Sigmoid colon (tissue), 7 donors: ENCODE data around the gene SFRP2. TPM values are rescaled to one million over a fixed set of nuclear protein-coding genes. Genes with fewer than 3 reads are reported as not detected.

ENCODE experiments used
- DNase-seq: peaks from one replicate; pipeline ENCODE4 v3.0.0-alpha.2; 2019
- H3K27ac ChIP-seq, 4 donors: fragments of 200-600 bp; sonication (generic); one replicate each; pipeline ENCODE4 v1.5.1; 2016 to 2019; ENCODE audit warnings: mild to moderate bottlenecking in 1 of 4
- H3K27me3 ChIP-seq, 3 donors: fragments of 200-600 bp; sonication (generic); one replicate each; pipeline ENCODE4 v1.5.1; 2019; ENCODE audit warnings: mild to moderate bottlenecking in 1 of 3
- H3K36me3 ChIP-seq, 4 donors: fragments of 200-600 bp; sonication (generic); one replicate each; pipeline ENCODE4 v1.5.1; 2016 to 2019
- H3K4me1 ChIP-seq, 4 donors: fragments of 200-600 bp; sonication (generic); one replicate each; pipeline ENCODE4 v1.5.1; 2017 to 2019
- H3K4me3 ChIP-seq, 4 donors: fragments of 200-600 bp; sonication (generic); one replicate each; pipeline ENCODE4 v1.5.1; 2017 to 2019; ENCODE audit warnings: mild to moderate bottlenecking in 2 of 4, moderate library complexity in 1 of 4
- H3K9me3 ChIP-seq, 4 donors: fragments of 200-600 bp in 3 of 4; sonication (generic) in 3 of 4; one replicate each; pipeline versions ENCODE4 v1.5.1 to v1.6.1; 2013 to 2019
- EP300 ChIP-seq, 4 donors: sonication (generic); formaldehyde crosslinking; IDR thresholded peaks; one replicate each; pipeline ENCODE4 v1.6.1; 2017; ENCODE audit warnings: antibody characterized with exemption in 4 of 4
- POLR2A ChIP-seq, 2 donors: fragments of 450-650 bp; IDR thresholded peaks; one replicate each; pipeline ENCODE4 v1.6.1; 2016; ENCODE audit warnings: antibody characterized with exemption in 2 of 2, mild to moderate bottlenecking in 2 of 2, moderate library complexity in 2 of 2
- POLR2AphosphoS5 ChIP-seq, 4 donors: sonication (generic); formaldehyde crosslinking; IDR thresholded peaks; one replicate each; pipeline ENCODE4 v1.6.1; 2017; ENCODE audit warnings: antibody characterized with exemption in 4 of 4
- WGBS, 2 donors: extraction: QIAGEN DNeasy Blood & Tissue Kit; methylation state at CpG; one replicate each; pipeline ENCODE4 v1.1.7; 2013; 5-methylcytosine and 5-hydroxymethylcytosine counted together
- intact Hi-C: fragments of 100-400 bp; cut with DNase I; formaldehyde crosslinking; loops from one replicate; pipeline ENCODE4 v1.15.1; 2023
- polyA plus RNA-seq, 3 donors: library from polyadenylated mRNA; stranded (reverse); fragments of 200-250 nt; gene quantifications; one replicate each; pipeline ENCODE4 v1.2.3, GENCODE V29; 2013
- total RNA-seq, 4 donors: library from RNA; depleted of rRNA; stranded (reverse); fragments of >200 nt; gene quantifications; one replicate each; pipeline ENCODE4 v1.1.0, GENCODE V29; 2016
- TF ChIP-seq, protein P1 (sequence below), 4 experiments: fragments of 450-650 bp in 3 of 4; fragments of 200-600 bp in 1 of 4; IDR thresholded peaks; one replicate each; pipeline ENCODE4 v1.5.1; 2016 to 2019; ENCODE audit warnings: antibody characterized with exemption in 4 of 4, mild to moderate bottlenecking in 3 of 4, moderate library complexity in 2 of 4
- donor health status: healthy with polysubstance abuse.
- donor health status: Bipolar disorder and iron deficiency.
- donor health status: healthy.

The SFRP2 gene
- total RNA-seq (10 to 100 TPM; 12.1 to 64.8 (median 33.1) TPM), polyA plus RNA-seq (10 to 100 TPM in 1 of 3 donors, 1 to 10 TPM in 1, not detected in 1; 2.0 to 30.6 TPM)

DNA sequence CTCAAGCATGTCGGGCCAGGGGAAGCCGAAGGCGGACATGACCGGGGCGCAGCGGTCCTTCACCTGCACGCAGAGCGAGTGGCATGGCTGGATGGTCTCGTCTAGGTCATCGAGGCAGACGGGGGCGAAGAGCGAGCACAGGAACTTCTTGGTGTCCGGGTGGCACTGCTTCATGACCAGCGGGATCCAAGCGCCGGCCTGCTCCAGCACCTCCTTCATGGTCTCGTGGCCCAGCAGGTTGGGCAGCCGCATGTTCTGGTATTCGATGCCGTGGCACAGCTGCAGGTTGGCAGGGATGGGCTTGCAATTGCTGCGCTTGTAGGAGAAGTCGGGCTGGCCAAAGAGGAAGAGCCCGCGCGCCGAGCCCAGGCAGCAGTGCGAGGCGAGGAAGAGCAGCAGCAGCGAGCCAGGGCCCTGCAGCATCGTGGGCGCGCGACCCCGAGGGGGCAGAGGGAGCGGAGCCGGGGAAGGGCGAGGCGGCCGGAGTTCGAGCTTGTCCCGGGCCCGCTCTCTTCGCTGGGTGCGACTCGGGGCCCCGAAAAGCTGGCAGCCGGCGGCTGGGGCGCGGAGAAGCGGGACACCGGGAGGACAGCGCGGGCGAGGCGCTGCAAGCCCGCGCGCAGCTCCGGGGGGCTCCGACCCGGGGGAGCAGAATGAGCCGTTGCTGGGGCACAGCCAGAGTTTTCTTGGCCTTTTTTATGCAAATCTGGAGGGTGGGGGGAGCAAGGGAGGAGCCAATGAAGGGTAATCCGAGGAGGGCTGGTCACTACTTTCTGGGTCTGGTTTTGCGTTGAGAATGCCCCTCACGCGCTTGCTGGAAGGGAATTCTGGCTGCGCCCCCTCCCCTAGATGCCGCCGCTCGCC lies at the start of gene SFRP2:
Gene SFRP2, minus strand, starts transcription at position 671 of the 864 bp plus-strand sequence. Its CDS starts 248 bp downstream, at position 423.
- H3K4me1 ChIP-seq, result peaks cover 0 to 45% (median 38%) of the 10 kb centered on the region in 4 donors

GRCh38 chr4:153838564-153838963 lies 49.7 kb upstream of the SFRP2 start:
- intact Hi-C loops, result no loop called here
- 28 to 68% methylated on average over 3 of the region's 3 CpGs for WGBS, 2 donors
- TF ChIP-seq POLR2A (IDR thresholded peaks at IDR 0.05), result no peak
- no peak for TF ChIP-seq EP300 (IDR thresholded peaks at IDR 0.05)
- TF ChIP-seq, protein P1, sequence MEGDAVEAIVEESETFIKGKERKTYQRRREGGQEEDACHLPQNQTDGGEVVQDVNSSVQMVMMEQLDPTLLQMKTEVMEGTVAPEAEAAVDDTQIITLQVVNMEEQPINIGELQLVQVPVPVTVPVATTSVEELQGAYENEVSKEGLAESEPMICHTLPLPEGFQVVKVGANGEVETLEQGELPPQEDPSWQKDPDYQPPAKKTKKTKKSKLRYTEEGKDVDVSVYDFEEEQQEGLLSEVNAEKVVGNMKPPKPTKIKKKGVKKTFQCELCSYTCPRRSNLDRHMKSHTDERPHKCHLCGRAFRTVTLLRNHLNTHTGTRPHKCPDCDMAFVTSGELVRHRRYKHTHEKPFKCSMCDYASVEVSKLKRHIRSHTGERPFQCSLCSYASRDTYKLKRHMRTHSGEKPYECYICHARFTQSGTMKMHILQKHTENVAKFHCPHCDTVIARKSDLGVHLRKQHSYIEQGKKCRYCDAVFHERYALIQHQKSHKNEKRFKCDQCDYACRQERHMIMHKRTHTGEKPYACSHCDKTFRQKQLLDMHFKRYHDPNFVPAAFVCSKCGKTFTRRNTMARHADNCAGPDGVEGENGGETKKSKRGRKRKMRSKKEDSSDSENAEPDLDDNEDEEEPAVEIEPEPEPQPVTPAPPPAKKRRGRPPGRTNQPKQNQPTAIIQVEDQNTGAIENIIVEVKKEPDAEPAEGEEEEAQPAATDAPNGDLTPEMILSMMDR (IDR thresholded peaks at IDR 0.05), result no peak
- TF ChIP-seq POLR2AphosphoS5 (IDR thresholded peaks at IDR 0.05), result no peak

More for the DNA sequence above, at the start of gene SFRP2:
- Histone ChIP-seq H3K9me3 (no peaks in the 10 kb centered on the region), H3K27me3 (peaks cover 40 to 64% (median 60%) of the 10 kb centered on the region in 3 donors), H3K36me3 (no peaks in the 10 kb centered on the region), H3K27ac (peak within 1 kb of the TSS; percentile 42 to 64 (median 51)), H3K4me3 (peak within 1 kb of the TSS; percentile 24 to 47 (median 41))
- intact Hi-C loops, result no loop called here
- 3% methylated on average over 72 of the region's 72 CpGs for WGBS, 2 donors
- DNase-seq, result peak; percentile 70
- TF ChIP-seq POLR2A (IDR thresholded peaks at IDR 0.05) (no peak), POLR2AphosphoS5 (IDR thresholded peaks at IDR 0.05) (no peak), EP300 (IDR thresholded peaks at IDR 0.05) (no peak)
- TF ChIP-seq, protein P1 (IDR thresholded peaks at IDR 0.05), result no peak

DNA sequence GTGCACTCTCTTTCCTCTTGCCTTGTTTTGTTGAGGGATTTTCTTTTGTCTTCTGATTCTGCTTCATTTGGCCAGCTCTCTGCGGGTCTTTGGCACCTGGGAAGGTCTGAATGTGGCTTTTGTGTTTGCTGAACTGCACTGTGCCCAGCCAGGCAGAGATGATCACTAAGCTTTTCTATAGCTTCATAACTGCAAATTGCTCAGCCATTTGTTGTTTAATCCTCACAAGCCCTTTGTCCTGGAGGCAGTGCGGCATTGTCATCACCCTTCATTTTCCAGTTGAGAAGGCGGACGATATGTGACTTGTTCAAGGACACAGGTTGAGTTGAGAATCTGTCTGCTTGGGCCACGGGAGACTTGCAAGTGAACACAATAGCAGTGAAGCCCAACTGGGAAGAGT lies 46.0 kb upstream of the SFRP2 start:
- TF ChIP-seq, protein P1 (IDR thresholded peaks at IDR 0.05), result no peak
- H3K4me1 ChIP-seq, result no peaks in the 10 kb centered on the region
- no peak overlapping the region for H3K4me3 ChIP-seq
- intact Hi-C loops, result no loop called here
- H3K9me3 ChIP-seq, result no peaks in the 10 kb centered on the region
- H3K27me3 ChIP-seq, result no peaks in the 10 kb centered on the region
- H3K36me3 ChIP-seq, result no peaks in the 10 kb centered on the region
- no peak overlapping the region for H3K27ac ChIP-seq
- no peak for DNase-seq
- 81 to 88% methylated on average over 5 of the region's 5 CpGs for WGBS, 2 donors

More at GRCh38 chr4:153838564-153838963, 49.7 kb upstream of the SFRP2 start:
- H3K27ac ChIP-seq, result no peak overlapping the region
- H3K36me3 ChIP-seq, result no peaks in the 10 kb centered on the region
- H3K4me3 ChIP-seq, result no peak overlapping the region
- no peak for DNase-seq
- no peaks in the 10 kb centered on the region for H3K4me1 ChIP-seq
- no peaks in the 10 kb centered on the region for H3K27me3 ChIP-seq
- H3K9me3 ChIP-seq, result no peaks in the 10 kb centered on the region

GRCh38 chr4:153832720-153833287 lies 43.9 kb upstream of the SFRP2 start:
- Histone ChIP-seq H3K36me3 (no peaks in the 10 kb centered on the region), H3K27me3 (no peaks in the 10 kb centered on the region), H3K4me1 (no peaks in the 10 kb centered on the region), H3K27ac (no peak overlapping the region), H3K9me3 (no peaks in the 10 kb centered on the region), H3K4me3 (no peak overlapping the region)
- intact Hi-C loops, result no loop called here
- 81 to 88% methylated on average over 3 of the region's 3 CpGs for WGBS, 2 donors
- TF ChIP-seq, protein P1 (IDR thresholded peaks at IDR 0.05), result no peak
- no peak for TF ChIP-seq POLR2A (IDR thresholded peaks at IDR 0.05)
- no peak for TF ChIP-seq EP300 (IDR thresholded peaks at IDR 0.05)
- TF ChIP-seq POLR2AphosphoS5 (IDR thresholded peaks at IDR 0.05), result no peak
- DNase-seq, result no peak
